ENCODE data around the gene PITX3.
"Not testable (repeated sequence)": the region's sequence is repeated elsewhere in the genome, so short reads cannot be mapped to it uniquely, and the experiment has no call there.

The PITX3 gene

DNA sequence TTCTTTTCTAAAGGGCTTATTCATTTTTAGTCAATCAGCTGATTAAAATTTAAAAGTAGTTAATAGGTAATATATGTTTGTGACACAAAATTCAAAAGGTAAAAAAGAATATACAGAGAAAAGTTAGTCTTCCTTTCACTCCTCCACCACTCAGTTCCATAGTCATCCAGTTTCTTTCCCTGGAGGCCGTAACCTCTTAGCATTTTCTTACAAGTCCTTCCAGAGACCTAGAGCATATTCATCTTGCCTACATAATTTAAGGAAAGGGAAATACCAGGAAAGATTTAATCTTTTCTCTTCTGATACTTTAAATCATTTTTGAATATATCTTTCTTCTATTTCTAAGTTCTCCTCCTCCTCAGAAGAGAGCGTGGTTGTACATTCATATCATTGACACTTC is 14.1 kb upstream of the PITX3 start:
- no peak for DNase-seq

DNA sequence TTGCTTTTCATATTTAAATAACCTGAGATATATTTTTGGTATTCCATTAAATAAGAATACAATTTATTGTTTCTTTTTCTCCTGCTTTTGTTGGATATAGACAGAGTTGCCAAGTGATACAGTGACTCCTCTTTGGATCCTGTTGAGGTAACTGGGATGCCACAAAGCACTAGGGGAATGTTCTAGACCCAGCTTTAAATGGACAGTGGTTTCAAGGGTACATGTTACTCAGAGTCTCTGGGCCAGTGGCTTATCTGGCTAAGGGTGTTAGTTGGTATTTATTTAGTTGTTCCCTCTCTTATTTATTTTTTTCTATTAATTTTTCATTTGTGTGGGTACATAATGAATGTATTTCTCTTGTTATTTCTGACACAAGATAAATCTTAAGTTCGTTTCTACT is 13.1 kb upstream of the PITX3 start:
- DNase-seq = no peak

GRCh38 chr10:102252508-102252907 is 11.2 kb upstream of the PITX3 start:
- DNase-seq = not testable (repeated sequence)

DNA sequence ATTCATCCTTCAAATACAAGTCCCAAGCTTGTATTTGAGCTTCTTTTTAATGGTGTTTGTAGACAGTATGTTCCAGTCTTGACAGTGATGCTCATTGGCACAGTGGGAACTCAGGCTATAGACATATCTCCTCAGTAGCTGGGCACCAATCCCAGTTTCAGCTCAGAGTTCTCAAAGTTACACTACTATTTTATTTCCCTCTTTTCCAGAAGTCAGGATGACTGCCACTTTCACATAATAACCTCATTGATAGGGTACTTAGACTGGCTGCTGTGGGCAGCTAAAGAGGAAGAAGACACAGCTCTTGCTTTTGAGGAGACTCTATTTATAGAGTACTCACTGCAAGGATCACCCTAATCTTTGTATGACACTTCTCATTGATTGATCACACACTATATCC is 6.4 kb upstream of the PITX3 start:
- DNase-seq = peak in 2 of 56 donors; percentile 4 to 35

GRCh38 chr10:102246261-102246660 is 4.9 kb upstream of the PITX3 start:
- no peak for DNase-seq

DNA sequence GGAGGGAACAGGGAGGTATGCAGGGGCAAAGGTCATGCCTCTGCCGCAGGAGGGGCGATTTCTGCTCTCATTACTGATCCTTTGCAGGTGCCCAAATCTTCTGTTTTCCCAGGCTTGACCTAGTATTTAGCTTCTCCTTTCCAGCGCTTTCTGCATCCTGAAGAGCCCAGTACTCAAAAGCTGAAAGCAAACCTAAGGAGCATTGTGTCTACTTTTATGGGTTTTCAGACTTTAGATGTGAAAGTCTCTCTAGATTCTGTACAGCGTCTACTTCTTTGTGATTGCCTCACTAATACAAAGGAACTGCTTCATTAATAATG is 4.6 kb upstream of the PITX3 start:
- DNase-seq = peak in 1 of 56 donors; percentile 73

GRCh38 chr10:102245082-102245931 is 4.0 kb upstream of the PITX3 start, which contains the start of gene GBF1:
GBF1 (plus strand) TSS chr10:102245532; CDS start chr10:102258939, 13,407 bp downstream.
- peak; percentile 67 to 100 (median 94) for DNase-seq

GRCh38 chr10:102243309-102243708 is 2.0 kb upstream of the PITX3 start:
- no peak for DNase-seq

DNA sequence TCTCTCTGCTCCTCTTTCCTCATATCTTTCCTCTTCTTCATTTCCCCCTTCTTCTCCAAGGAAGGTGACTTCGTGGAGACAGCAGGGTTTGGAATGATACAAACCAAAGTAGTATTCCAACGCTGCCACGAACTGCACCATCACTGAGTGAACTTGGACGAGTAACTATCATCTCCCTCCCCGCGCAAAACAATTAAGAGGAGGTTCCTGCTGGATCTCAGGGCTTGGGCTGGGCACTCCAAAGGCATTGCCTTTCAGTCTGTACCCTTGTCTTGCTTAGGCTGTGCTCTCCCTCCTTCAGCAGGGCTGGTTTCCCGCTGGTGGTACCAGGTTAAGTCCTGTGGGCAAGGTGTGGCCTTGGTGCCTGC is 790 bp upstream of the PITX3 start:
- no peak for DNase-seq

DNA sequence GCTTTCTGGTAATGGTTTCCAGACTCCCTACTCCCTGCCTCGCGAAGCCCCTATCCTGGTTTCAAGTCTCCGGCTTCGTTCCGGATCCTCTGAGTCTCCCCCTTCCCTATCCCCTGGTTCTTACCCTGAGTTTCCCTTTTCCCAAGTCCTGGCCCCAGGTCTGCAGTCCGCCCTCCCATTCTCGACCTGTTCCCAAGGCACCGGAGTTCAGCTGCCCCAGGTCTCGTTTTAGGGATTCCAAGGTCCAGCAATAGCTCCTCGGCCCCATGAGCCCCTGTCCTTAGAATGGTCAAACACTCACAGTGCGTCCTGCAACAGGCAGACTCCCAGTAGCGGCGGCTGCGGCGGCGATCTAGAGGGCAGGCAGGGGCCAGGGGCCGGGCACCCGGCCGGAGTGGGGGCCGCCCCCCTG is 274 bp downstream of the PITX3 start:
- no peak for DNase-seq

- peak in 1 of 56 donors; percentile 14 for DNase-seq
These were observed 763 bp downstream of the PITX3 start for GRCh38 chr10:102240467-102241031.

GRCh38 chr10:102237711-102238252 is 3.5 kb downstream of the PITX3 start:
- DNase-seq = no peak

GRCh38 chr10:102236006-102236405 is 5.3 kb downstream of the PITX3 start:
- no peak for DNase-seq

DNA sequence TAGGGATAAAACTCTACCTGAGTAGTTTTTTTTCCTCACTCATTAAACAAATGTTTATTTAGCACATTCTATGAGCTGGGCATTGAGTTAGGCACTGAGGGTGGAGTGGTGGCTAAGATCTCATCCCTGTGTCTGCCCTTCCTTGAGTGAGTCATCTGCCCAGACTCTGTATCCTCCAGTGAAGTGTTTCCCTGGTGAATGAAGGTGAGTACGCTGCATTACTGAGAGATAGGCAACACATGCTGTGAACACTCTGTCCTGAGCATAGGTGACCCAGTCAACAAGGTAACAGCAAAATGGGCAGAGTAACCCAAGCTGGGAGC is 5.8 kb downstream of the PITX3 start:
- DNase-seq = no peak

GRCh38 chr10:102234888-102235597 is 6.3 kb downstream of the PITX3 start:
- DNase-seq = no peak

DNA sequence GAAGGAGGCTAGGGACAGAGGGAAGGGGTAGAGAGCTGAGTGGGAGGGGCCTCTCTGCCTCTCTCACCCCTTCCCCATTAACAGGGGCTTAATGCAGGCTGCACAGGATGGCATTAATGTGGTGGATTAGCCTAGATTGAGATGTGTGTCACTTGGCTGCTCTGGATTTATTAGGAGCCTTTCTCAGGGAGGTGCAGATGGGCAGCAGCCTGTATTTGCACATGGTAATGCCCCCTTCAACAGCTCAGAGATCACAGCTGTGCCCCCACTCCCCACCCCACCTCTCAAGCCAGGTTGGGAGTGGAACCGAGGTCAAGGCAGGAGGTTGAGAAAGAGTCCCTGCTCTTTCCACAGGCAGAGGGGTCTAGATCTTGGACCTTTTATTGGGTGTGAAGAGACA is 7.3 kb downstream of the PITX3 start:
- DNase-seq = no peak

DNA sequence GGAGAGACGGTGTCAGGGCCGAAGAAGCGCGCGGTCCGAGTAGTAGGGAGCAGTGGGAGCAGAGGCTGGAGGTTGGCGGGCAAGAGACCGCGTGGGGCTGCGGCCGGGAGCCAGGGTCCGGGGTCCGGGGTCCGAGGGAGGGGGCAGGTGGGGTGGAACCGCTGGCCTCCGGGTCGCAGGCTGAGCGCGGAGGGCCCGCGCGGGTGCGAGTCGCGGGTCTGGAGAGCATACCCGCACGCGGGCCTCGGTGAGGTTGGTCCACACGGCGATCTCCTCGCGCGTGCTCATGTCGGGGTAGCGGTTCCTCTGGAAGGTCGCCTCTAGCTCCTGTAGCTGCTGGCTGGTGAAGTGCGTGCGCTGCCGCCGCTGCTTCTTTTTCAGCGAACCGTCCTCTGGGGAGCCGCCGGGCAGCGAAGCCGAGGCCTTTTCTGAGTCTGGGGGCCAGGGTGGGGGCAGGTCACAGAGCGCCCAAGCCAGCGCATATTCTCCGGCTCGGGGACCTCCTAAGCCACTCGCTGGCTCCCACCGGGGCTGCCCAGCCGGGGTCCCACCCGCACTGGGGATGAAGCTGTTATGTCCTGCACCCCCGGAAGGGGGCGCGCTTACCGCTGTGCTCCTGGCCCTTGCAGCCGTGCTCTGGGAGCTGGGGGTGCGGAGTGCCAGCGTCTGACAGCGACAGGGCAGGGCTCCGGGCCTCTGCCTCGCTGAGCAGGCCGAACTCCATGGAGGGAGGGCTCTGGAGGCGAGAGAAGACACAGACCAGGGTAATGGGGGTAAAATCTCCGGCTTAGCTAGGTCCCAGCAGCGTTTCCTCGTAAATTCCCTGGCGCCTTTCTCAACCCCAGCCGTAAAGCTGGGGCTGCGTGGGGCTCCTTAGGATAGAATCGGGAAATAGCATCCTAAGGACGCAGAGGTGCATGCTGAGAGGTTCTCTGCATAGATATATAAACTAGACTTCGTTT is 9.7 kb downstream of the PITX3 start:
- peak in 2 of 56 donors; percentile 4 to 17 for DNase-seq

GRCh38 chr10:102230861-102231356 is 10.4 kb downstream of the PITX3 start:
- peak in 5 of 56 donors; percentile 5 to 12 (median 8) for DNase-seq

GRCh38 chr10:102230264-102230860 is 10.9 kb downstream of the PITX3 start:
- peak in 3 of 56 donors; percentile 20 to 28 (median 26) for DNase-seq

DNA sequence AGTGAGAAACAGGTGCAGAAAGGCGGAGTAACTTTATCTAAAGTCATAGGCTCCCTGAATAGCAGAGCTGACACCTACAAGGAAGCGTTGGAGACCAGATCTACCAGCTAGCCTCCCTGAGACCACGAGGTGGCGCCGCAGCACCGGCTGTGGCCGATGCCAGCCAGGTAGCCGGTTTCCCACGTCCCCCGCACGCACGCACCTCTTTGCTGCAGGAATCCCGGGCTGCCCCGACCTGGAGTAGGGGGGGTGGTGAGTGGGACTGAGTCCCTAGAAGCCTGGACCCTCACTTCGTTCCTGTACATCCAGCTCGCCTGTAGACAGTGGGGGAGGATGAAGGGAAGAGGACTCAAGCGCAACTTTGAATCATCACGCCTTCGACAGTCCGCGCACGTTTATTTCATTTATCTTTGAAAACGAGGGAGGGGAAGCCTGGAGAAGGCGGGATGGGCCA is 11.5 kb downstream of the PITX3 start:
- DNase-seq = peak in 55 of 56 donors; percentile 12 to 86 (median 56)
